Activated naive CD4-positive, alpha-beta T cell treated with anti-CD3 and anti-CD28 coated beads, Interleukin-2, amount 50 U/mL, for 72 hours (primary cell): ENCODE data around the gene SYMPK. TPM values are rescaled to one million over a fixed set of nuclear protein-coding genes. Genes with fewer than 3 reads are reported as not detected.
A peak's percentile ranks its signal among the peaks of the same experiment; 100 is the strongest.

Source experiments
- ATAC-seq, 2 donors: fragments of 150-1000 bp; cut with Tn5 transposase; 2 replicates each; pipeline ENCODE4 v1.10.0; 2021; ENCODE audit warnings: mild to moderate bottlenecking in 2 of 2, moderate library complexity in 2 of 2
- DNase-seq, 2 donors: peaks; one replicate each; pipeline ENCODE4 v3.0.0; 2021 to 2022; ENCODE audit warnings: low spot score in 2 of 2
- H3K27ac Mint-ChIP-seq, 2 donors: one replicate each; pipeline ENCODE4 v1.8.0; 2022; ENCODE audit warnings: mild to moderate bottlenecking in 2 of 2, mixed read lengths in 2 of 2
- H3K36me3 Mint-ChIP-seq, 2 donors: one replicate each; pipeline ENCODE4 v1.8.0; 2022; ENCODE audit warnings: mixed read lengths in 2 of 2
- H3K9me3 Mint-ChIP-seq, 2 donors: one replicate each; pipeline ENCODE4 v1.8.0; 2022; ENCODE audit warnings: mixed read lengths in 2 of 2
- total RNA-seq, 2 donors: library from RNA; stranded (reverse); gene quantifications; one replicate each; pipeline ENCODE4 v1.2.3, GENCODE V29; 2022

SYMPK gene
- total RNA-seq, 2 donors from 2014 or later, result 85.8 to 118 TPM

GRCh38 chr19:45889210-45889885 lies 26.4 kb upstream of the SYMPK start:
- Mint-ChIP-seq H3K27ac (peak overlapping the region in 1 of 2 donors; percentile 75), H3K36me3 (no peaks in the 10 kb centered on the region), H3K9me3 (no peaks in the 10 kb centered on the region)
- DNase-seq (no peak), ATAC-seq (no peak)

GRCh38 chr19:45887200-45887710 lies 24.3 kb upstream of the SYMPK start:
- no peaks in the 10 kb centered on the region for H3K36me3 Mint-ChIP-seq
- peak overlapping the region; percentile 86 to 95 for H3K27ac Mint-ChIP-seq
- ATAC-seq, result no peak
- DNase-seq, result no peak
- no peaks in the 10 kb centered on the region for H3K9me3 Mint-ChIP-seq

- H3K9me3 Mint-ChIP-seq, result no peaks in the 10 kb centered on the region
- H3K36me3 Mint-ChIP-seq, result no peaks in the 10 kb centered on the region
- H3K27ac Mint-ChIP-seq, result peak overlapping the region; percentile 86 to 95
- DNase-seq, result peak; percentile 88 to 91
- peak; percentile 85 to 87 for ATAC-seq
Observed at GRCh38 chr19:45886427-45887199, 23.7 kb upstream of the SYMPK start.

GRCh38 chr19:45885556-45886426 lies 22.8 kb upstream of the SYMPK start, which contains the start of gene IRF2BP1:
Gene IRF2BP1 (minus strand): TSS chr19:45886141. CDS start chr19:45885774, 367 bp downstream.
- DNase-seq, result peak; percentile 88 to 89

GRCh38 chr19:45884682-45885555 lies 22.0 kb upstream of the SYMPK start:
- DNase-seq (peak in 1 of 2 donors; percentile 65), ATAC-seq (peak in 1 of 2 donors; percentile 7)
- Mint-ChIP-seq H3K36me3 (no peaks in the 10 kb centered on the region), H3K9me3 (no peaks in the 10 kb centered on the region), H3K27ac (no peak overlapping the region)

More at GRCh38 chr19:45885556-45886426, 22.8 kb upstream of the SYMPK start, which contains the start of gene IRF2BP1:
- peak; percentile 62 to 78 for ATAC-seq
- Mint-ChIP-seq H3K36me3 (no peaks in the 10 kb centered on the region), H3K27ac (peak within 1 kb of the TSS; percentile 86 to 95), H3K9me3 (no peaks in the 10 kb centered on the region)

GRCh38 chr19:45883881-45884681 lies 21.1 kb upstream of the SYMPK start:
- no peak for ATAC-seq
- no peaks in the 10 kb centered on the region for H3K9me3 Mint-ChIP-seq

GRCh38 chr19:45883586-45883880 lies 20.6 kb upstream of the SYMPK start:
- Mint-ChIP-seq H3K36me3 (no peaks in the 10 kb centered on the region), H3K27ac (peak overlapping the region in 1 of 2 donors; percentile 56), H3K9me3 (no peaks in the 10 kb centered on the region)
- ATAC-seq (no peak), DNase-seq (no peak)

More at GRCh38 chr19:45883881-45884681, 21.1 kb upstream of the SYMPK start:
- Mint-ChIP-seq H3K27ac (peak overlapping the region in 1 of 2 donors; percentile 56), H3K36me3 (no peaks in the 10 kb centered on the region)
- DNase-seq, result no peak

- Mint-ChIP-seq H3K36me3 (no peaks in the 10 kb centered on the region), H3K9me3 (no peaks in the 10 kb centered on the region), H3K27ac (peak overlapping the region; percentile 56 to 88)
- ATAC-seq, result peak; percentile 14 to 24
- DNase-seq, result peak; percentile 88 to 94
Observed at GRCh38 chr19:45882652-45883585, 20.0 kb upstream of the SYMPK start.

GRCh38 chr19:45881909-45882528 lies 19.1 kb upstream of the SYMPK start:
- no peaks in the 10 kb centered on the region for H3K9me3 Mint-ChIP-seq
- ATAC-seq (no peak), DNase-seq (no peak)
- no peaks in the 10 kb centered on the region for H3K36me3 Mint-ChIP-seq
- H3K27ac Mint-ChIP-seq, result no peak overlapping the region

GRCh38 chr19:45881082-45881908 lies 18.3 kb upstream of the SYMPK start:
- Mint-ChIP-seq H3K27ac (no peak overlapping the region), H3K9me3 (no peaks in the 10 kb centered on the region), H3K36me3 (no peaks in the 10 kb centered on the region)
- no peak for DNase-seq
- ATAC-seq, result no peak

- Mint-ChIP-seq H3K36me3 (no peaks in the 10 kb centered on the region), H3K27ac (no peak overlapping the region), H3K9me3 (no peaks in the 10 kb centered on the region)
- DNase-seq (no peak), ATAC-seq (no peak)
Observed at GRCh38 chr19:45879971-45880370, 17.0 kb upstream of the SYMPK start.

- H3K36me3 Mint-ChIP-seq, result no peaks in the 10 kb centered on the region
- no peak overlapping the region for H3K27ac Mint-ChIP-seq
- ATAC-seq, result no peak
- H3K9me3 Mint-ChIP-seq, result no peaks in the 10 kb centered on the region
- no peak for DNase-seq
Observed at GRCh38 chr19:45879055-45879454, 16.1 kb upstream of the SYMPK start.
